ENCODE measurements around the gene SHB. TPM values are rescaled to one million over a fixed set of nuclear protein-coding genes. Genes with fewer than 3 reads are reported as not detected.

Gene SHB
- total and polyA plus RNA-seq, 11 donors: 7.8 to 31.4 (median 21.4) TPM

GRCh38 chr9:38051780-38052546 is 17.1 kb downstream of the SHB start:
- Histone ChIP-seq H3K27ac (no peak overlapping the region), H3K9me3 (no peaks in the 10 kb centered on the region), H3K36me3 (no peaks in the 10 kb centered on the region), H3K27me3 (no peaks in the 10 kb centered on the region), H3K4me3 (no peak overlapping the region), H3K4me1 (peaks cover 0 to 65% (median 40%) of the 10 kb centered on the region in 12 donors)
- TF ChIP-seq, protein P1, sequence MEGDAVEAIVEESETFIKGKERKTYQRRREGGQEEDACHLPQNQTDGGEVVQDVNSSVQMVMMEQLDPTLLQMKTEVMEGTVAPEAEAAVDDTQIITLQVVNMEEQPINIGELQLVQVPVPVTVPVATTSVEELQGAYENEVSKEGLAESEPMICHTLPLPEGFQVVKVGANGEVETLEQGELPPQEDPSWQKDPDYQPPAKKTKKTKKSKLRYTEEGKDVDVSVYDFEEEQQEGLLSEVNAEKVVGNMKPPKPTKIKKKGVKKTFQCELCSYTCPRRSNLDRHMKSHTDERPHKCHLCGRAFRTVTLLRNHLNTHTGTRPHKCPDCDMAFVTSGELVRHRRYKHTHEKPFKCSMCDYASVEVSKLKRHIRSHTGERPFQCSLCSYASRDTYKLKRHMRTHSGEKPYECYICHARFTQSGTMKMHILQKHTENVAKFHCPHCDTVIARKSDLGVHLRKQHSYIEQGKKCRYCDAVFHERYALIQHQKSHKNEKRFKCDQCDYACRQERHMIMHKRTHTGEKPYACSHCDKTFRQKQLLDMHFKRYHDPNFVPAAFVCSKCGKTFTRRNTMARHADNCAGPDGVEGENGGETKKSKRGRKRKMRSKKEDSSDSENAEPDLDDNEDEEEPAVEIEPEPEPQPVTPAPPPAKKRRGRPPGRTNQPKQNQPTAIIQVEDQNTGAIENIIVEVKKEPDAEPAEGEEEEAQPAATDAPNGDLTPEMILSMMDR (IDR thresholded peaks at IDR 0.05): no peak
- no peak for TF ChIP-seq POLR2A (IDR thresholded peaks at IDR 0.05)
- intact Hi-C loops (cut with DNase I): no loop called here
- ATAC-seq: no peak
- 75 to 80% (median 80%) methylated on average over 19 of the region's 19 CpGs for WGBS, 4 donors
- no peak for DNase-seq

DNA sequence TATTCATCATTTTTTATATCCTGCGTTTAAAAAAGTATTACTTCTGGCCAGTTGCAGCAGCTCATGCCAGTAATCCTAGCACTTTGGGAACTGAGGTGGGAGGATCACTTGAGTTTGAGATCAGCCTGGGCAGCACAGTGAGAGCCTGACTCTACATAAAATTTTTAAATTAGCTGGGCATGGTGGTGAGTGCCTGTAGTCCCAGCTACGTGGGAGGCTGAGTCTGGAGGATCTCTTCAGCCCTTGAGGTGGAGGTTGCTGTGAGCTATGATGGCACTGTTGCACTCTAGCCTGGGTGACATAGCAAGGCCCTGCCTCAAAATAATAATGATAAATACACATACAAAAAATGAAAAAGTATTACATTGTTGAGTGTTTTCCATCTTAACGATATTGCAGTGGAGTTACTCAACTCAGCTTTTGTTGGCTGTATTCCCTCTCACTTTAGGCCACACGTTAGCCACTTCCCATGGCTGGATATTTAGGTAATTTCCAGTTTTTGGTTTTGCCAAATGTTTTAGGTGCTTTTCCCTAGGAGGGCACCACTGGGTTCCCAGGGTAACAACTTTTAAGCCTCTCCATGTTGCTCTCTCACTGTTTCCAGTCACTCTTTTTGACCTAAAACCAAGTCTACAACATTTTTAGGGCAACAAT is 20.6 kb downstream of the SHB start:
- H3K9me3 ChIP-seq: no peaks in the 10 kb centered on the region
- ATAC-seq (no peak), DNase-seq (no peak)
- WGBS, 4 donors: 61 to 78% (median 66%) methylated on average over 4 of the region's 4 CpGs
- H3K27ac ChIP-seq: peak overlapping the region in 11 of 12 donors; percentile 57 to 95 (median 83)
- no peak overlapping the region for H3K4me3 ChIP-seq
- no peaks in the 10 kb centered on the region for H3K36me3 ChIP-seq
- TF ChIP-seq POLR2A (IDR thresholded peaks at IDR 0.05): no peak
- TF ChIP-seq, protein P1 (IDR thresholded peaks at IDR 0.05): no peak
- intact Hi-C loops (cut with DNase I): no loop called here
- peaks cover 0 to 67% (median 42%) of the 10 kb centered on the region in 12 donors for H3K4me1 ChIP-seq
- H3K27me3 ChIP-seq: no peaks in the 10 kb centered on the region

- H3K36me3 ChIP-seq: no peaks in the 10 kb centered on the region
- H3K4me1 ChIP-seq: peaks cover 0 to 76% (median 49%) of the 10 kb centered on the region in 12 donors
- peak; percentile 73 to 87 (median 75) for DNase-seq
- H3K9me3 ChIP-seq: no peaks in the 10 kb centered on the region
- ATAC-seq: peak; percentile 91 to 93 (median 92)
- intact Hi-C loops (cut with DNase I): loop anchor here in 1 of 10 donors (2.0 kb wide), 1 partner anchor 19 kb away; no protein-coding TSS in a partner anchor
- 24 to 31% (median 28%) methylated on average over 15 of the region's 15 CpGs for WGBS, 4 donors
- H3K4me3 ChIP-seq: peak overlapping the region in 2 of 12 donors; percentile 10 to 19
- TF ChIP-seq, protein P1 (IDR thresholded peaks at IDR 0.05): no peak
- TF ChIP-seq POLR2A (IDR thresholded peaks at IDR 0.05): no peak
- no peaks in the 10 kb centered on the region for H3K27me3 ChIP-seq
- H3K27ac ChIP-seq: peak overlapping the region; percentile 46 to 95 (median 82)
These were observed 21.5 kb downstream of the SHB start for GRCh38 chr9:38047301-38048251.
